Measurements from ENCODE around the gene CELA2B.

The CELA2B gene

DNA sequence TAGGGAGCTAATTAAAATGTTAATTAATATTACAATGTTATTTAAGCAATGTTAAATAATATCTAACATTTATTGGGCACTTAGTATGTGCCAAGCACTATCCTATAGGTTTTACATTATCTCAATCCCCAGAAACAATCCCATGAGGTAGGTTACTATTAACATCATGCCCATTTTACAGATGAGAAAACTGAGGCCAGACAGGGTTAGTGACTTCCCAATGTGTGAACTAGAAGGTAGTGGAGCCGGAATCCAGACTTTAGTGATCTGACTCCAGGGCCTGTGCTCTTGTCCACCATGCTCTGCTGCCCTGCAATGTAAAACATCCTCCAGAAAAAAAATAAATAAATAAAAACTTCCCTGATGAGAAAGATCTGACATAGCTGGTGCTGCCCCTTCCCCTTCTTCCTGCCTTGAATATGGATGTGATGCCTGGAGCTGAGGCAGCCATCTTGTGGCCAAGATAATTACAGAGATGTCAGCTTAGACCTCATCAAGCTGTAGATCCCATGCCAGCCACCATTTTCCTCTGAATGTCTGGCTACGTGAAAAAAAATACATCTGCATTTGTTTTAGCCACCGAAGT is 26.9 kb upstream of the CELA2B start:
- TF ChIP-seq, protein P1, sequence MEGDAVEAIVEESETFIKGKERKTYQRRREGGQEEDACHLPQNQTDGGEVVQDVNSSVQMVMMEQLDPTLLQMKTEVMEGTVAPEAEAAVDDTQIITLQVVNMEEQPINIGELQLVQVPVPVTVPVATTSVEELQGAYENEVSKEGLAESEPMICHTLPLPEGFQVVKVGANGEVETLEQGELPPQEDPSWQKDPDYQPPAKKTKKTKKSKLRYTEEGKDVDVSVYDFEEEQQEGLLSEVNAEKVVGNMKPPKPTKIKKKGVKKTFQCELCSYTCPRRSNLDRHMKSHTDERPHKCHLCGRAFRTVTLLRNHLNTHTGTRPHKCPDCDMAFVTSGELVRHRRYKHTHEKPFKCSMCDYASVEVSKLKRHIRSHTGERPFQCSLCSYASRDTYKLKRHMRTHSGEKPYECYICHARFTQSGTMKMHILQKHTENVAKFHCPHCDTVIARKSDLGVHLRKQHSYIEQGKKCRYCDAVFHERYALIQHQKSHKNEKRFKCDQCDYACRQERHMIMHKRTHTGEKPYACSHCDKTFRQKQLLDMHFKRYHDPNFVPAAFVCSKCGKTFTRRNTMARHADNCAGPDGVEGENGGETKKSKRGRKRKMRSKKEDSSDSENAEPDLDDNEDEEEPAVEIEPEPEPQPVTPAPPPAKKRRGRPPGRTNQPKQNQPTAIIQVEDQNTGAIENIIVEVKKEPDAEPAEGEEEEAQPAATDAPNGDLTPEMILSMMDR (conservative IDR thresholded peaks at IDR 0.05): no peak
- H3K27ac ChIP-seq: no peak overlapping the region

DNA sequence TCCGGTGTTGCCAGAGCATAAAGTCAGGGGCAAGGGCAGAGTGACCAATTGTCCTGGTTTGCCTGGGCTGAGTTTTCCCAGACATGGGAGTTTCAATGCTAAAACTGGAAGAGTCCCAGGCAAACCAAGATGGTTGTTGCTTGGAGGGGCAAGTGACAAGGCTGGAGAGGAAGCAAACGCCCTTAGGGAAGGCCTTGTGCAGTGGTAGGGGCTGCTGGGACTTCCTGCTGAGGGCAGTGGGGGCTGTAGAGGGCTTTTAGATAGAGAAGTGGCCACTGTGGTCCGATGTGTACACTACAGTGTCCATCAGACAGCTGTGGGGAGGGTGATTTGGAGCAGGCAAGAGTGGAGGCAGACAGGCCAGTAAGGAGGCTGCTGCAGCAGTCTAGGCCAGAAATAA is 26.3 kb upstream of the CELA2B start:
- TF ChIP-seq, protein P1 (conservative IDR thresholded peaks at IDR 0.05): no peak
- H3K27ac ChIP-seq: no peak overlapping the region

DNA sequence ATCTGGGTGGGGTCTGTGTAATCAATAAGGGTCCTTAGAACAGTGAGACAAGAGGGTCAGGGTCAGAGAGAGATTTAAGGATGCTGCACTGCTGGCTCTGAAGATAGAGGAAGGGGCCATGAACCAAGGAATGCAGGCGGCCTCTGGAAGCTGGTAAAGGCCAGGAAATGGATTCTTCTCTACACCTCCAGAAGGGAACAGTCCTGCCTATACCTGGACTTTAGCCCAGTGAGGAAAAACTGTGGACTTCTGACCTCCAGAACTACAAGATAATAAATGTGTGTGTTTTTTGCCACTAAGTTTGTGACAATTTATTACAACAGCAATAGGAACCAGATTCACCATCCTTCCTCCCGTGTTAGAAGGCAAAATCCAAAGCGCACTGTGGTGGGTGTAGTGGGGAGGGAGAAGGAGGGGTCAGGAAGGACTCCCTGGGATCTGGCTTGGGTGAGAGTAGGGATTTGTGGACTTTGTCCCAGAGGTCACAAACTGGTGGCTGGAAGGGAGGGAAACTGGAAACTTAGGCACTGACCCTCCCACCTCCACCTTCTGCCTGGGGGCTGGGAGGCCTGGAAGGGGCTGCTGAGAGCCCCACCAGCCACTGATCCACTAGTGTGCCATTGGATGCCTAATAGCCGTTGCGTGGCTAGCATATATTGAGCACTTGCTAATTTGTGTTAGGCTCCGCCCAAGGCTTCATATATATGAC is 24.7 kb upstream of the CELA2B start:
- TF ChIP-seq, protein P1 (conservative IDR thresholded peaks at IDR 0.05): no peak

DNA sequence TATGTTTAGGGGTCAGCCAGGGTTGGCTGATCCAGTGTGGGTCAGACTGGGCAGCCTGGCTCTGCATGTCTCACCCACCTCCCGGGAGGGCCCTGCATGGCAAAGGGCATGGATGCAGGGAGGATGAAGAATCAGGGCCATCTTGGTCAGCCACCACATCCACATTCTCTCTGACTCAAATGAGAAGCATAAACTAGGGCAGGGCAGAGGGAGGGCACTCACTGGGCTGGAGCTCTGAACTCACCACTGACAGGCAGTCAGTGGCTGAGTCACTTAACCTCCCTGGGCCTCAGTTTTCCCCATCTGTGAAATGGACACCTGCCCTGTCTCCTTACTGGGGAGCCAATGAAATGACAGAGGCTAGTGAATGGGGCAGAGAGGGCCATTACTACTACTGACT is 23.7 kb upstream of the CELA2B start:
- TF ChIP-seq, protein P1 (conservative IDR thresholded peaks at IDR 0.05): no peak
- H3K27ac ChIP-seq: no peak overlapping the region

More for the DNA sequence above, 24.7 kb upstream of the CELA2B start:
- H3K27ac ChIP-seq: no peak overlapping the region

DNA sequence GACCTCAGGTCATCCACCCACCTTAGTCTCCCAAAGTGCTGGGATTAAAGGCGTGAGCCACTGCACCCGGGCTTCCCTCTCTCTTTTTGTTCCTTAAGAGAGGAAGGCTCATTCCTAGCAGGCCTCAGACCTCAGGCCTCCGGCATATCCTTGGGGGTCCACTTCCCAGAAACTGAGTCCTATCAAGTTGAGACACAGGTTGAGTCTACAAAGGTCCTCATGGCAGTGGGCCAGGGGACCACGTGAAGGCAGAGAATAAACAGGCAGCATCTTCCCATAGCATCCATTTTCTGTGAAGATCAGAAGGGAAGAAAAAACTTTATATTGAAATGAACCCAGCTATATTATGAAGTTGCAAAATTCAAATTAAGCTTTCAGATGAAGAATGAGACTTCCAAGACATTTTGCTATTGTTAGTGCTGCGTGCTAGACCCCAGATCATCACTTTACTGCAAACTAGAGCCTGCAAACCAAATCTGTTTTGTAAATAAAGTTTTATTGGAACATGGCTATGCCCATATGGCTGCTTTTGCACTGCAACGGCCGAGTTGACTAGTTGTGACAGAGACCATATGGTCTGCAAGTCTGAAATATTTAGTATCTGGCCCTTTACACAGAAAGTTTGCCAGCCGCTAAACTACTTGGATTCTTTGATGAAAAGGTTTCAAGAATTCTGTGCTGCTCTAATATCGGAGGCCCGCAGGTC is 22.9 kb upstream of the CELA2B start:
- H3K27ac ChIP-seq: no peak overlapping the region

DNA sequence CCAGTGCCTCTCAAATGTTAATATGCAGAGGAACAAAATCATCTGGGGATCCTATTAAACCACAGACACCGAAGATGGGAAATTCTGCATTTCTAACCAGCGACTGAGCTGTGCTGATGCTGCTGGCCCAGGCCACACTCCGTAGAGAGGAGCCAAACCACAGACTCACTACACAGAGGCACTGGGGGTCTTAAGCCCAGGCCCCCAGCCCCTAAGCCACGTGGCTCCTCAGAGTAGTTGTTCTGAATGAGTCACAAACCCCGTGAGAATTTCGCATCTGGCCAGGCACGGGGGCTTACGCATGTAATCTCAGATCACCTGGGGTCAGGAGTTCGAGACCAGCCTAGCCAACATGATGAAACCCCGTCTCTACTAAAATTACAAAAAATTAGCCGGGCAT is 22.2 kb upstream of the CELA2B start:
- TF ChIP-seq, protein P1 (conservative IDR thresholded peaks at IDR 0.05): no peak

More for the DNA sequence above, 22.9 kb upstream of the CELA2B start:
- TF ChIP-seq, protein P1 (conservative IDR thresholded peaks at IDR 0.05): no peak

DNA sequence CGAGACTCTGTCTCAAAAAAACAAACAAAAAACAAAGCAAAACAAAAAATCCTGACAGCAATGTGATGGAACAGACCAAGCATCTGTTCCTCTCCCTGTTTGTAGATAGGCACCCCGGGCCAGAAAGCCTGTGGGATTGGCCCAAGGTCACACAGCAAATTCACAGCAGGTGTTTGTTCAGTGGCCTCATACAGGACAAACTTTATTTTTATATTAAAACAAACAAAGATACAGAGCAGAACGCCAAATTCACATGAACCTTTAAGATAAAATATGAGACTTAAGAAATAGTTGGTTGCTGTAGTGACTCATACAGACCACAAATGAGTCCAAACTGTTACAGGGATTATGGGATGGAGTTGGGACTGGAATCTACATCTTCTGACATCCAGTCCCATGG is 21.6 kb upstream of the CELA2B start:
- TF ChIP-seq, protein P1 (conservative IDR thresholded peaks at IDR 0.05): no peak
- no peak overlapping the region for H3K27ac ChIP-seq

More for the DNA sequence above, 22.2 kb upstream of the CELA2B start:
- H3K27ac ChIP-seq: no peak overlapping the region

Measured in VCaP (cell line).